GM19043 (cell line): ENCODE data around the gene ILKAP.

Source experiments
- ATAC-seq: cut with Tn5 transposase; IDR thresholded peaks from one replicate; pipeline ENCODE4 v1.9.1; 2021; ENCODE audit warnings: low read depth; ENCODE audit not compliant: unreplicated experiment

The ILKAP gene

GRCh38 chr2:238155051-238155760 is 48.3 kb downstream of the ILKAP start:
- ATAC-seq: no peak

- no peak for ATAC-seq
These were observed 48.9 kb downstream of the ILKAP start for GRCh38 chr2:238154570-238154969.

GRCh38 chr2:238152771-238153688 is 50.5 kb downstream of the ILKAP start:
- ATAC-seq: no peak

- no peak for ATAC-seq
These were observed 51.8 kb downstream of the ILKAP start for GRCh38 chr2:238151628-238152235.

- no peak for ATAC-seq
These were observed 52.3 kb downstream of the ILKAP start for GRCh38 chr2:238151205-238151604.

GRCh38 chr2:238150686-238151085 is 52.8 kb downstream of the ILKAP start:
- no peak for ATAC-seq

- no peak for ATAC-seq
These were observed 53.5 kb downstream of the ILKAP start for GRCh38 chr2:238149841-238150572.

- ATAC-seq: no peak
These were observed 54.5 kb downstream of the ILKAP start for GRCh38 chr2:238148981-238149380.

- no peak for ATAC-seq
These were observed 56.5 kb downstream of the ILKAP start for GRCh38 chr2:238146884-238147544.

GRCh38 chr2:238145851-238146250 is 57.6 kb downstream of the ILKAP start:
- no peak for ATAC-seq

- ATAC-seq: no peak
These were observed 58.4 kb downstream of the ILKAP start for GRCh38 chr2:238145046-238145445.

- ATAC-seq: no peak
These were observed 59.2 kb downstream of the ILKAP start for GRCh38 chr2:238144262-238144661.

GRCh38 chr2:238143239-238143951 is 60.1 kb downstream of the ILKAP start:
- no peak for ATAC-seq

- ATAC-seq: no peak
These were observed 60.9 kb downstream of the ILKAP start for GRCh38 chr2:238142382-238143205.

GRCh38 chr2:238141541-238142318 is 61.8 kb downstream of the ILKAP start:
- ATAC-seq: no peak

- ATAC-seq: no peak
These were observed 62.6 kb downstream of the ILKAP start for GRCh38 chr2:238140721-238141540.

GRCh38 chr2:238140040-238140439 is 63.5 kb downstream of the ILKAP start:
- ATAC-seq: no peak
